HCT116 (cell line): ENCODE results near the gene NETO1. TPM values are rescaled to one million over a fixed set of nuclear protein-coding genes. Genes with fewer than 3 reads are reported as not detected.

Experiments used
- ATAC-seq: fragments of 200-7000 bp; cut with Tn5 transposase; 2 replicates; pipeline ENCODE4 v1.9.1; 2020; ENCODE audit warnings: mild to moderate bottlenecking, moderate library complexity
- BruUV-seq: library from RNA; stranded (reverse); fragments of 400-500 nt; replicated peaks from 2 replicates; lab custom pipeline; 2021; lab: Mats Ljungman, UMichigan
- CTCF ChIA-PET: fragments of 300-600 bp; sonication (Branson Sonifier 250); formaldehyde crosslinking; loops from one replicate; lab custom pipeline; 2021; ENCODE audit warnings: antibody characterized with exemption; lab: Charles Lee
- POLR2A ChIA-PET: fragments of 300-600, 350-600 bp; sonication (Branson Sonifier 250); formaldehyde crosslinking; loops from one replicate; lab custom pipeline; 2021; ENCODE audit warnings: antibody characterized with exemption; lab: Charles Lee
- RAD21 ChIA-PET, 2 experiments: fragments of 300-600 bp; sonication (Branson Sonifier 250); formaldehyde crosslinking; loops; one replicate each; lab custom pipeline; 2023; ENCODE audit warnings: low total read pairs in 2 of 2; ENCODE audit not compliant: uncharacterized antibody in 2 of 2, unreplicated experiment in 2 of 2, low non-redundant PET in 1 of 2; lab: Charles Lee
- DNase-seq: peaks from one replicate; pipeline ENCODE4 v3.0.0-alpha.2; 2010; ENCODE audit warnings: low read depth, low spot score
- H2AFZ ChIP-seq: fragments of 200-600 bp; shearing (Covaris generic), sonication (generic); 2 replicates; pipeline ENCODE4 v1.6.1; 2017; ENCODE audit warnings: low read depth, mixed run types, mixed read lengths, antibody characterized with exemption, low read length; ENCODE audit not compliant: poor library complexity, severe bottlenecking
- H3K27ac ChIP-seq: 2 replicates; pipeline ENCODE4 v1.5.1; 2012; ENCODE audit warnings: low read depth, low read length
- H3K27me3 ChIP-seq: fragments of 200-600 bp; sonication (generic); 2 replicates; pipeline ENCODE4 v1.6.1; 2016; ENCODE audit warnings: mixed run types, low read length, mixed read lengths; ENCODE audit not compliant: insufficient read depth
- H3K36me3 ChIP-seq, 2 experiments: fragments of 200-500 bp in 1 of 2; fragments of 200-600 bp in 1 of 2; sonication (Bioruptor generic) in 1 of 2; sonication (generic) in 1 of 2; 2 replicates each; pipeline versions ENCODE4 v1.5.1 to v1.6.1; 2014 to 2016; ENCODE audit warnings: low read length in 2 of 2, inconsistent platforms in 1 of 2, mixed read lengths in 1 of 2, mixed run types in 1 of 2; ENCODE audit not compliant: insufficient read depth in 2 of 2, control insufficient read depth in 1 of 2
- H3K4me1 ChIP-seq, 2 experiments: fragments of 200-600 bp in 1 of 2; sonication (generic) in 1 of 2; 2 replicates each; pipeline versions ENCODE4 v1.5.1 to v1.6.1; 2012 to 2017; ENCODE audit warnings: low read length in 2 of 2, inconsistent platforms in 1 of 2, mild to moderate bottlenecking in 1 of 2, mixed read lengths in 1 of 2, mixed run types in 1 of 2, moderate library complexity in 1 of 2; ENCODE audit not compliant: insufficient read depth in 2 of 2, control insufficient read depth in 1 of 2
- H3K4me2 ChIP-seq: fragments of 200-600 bp; sonication (generic); 2 replicates; pipeline ENCODE4 v1.6.1; 2017; ENCODE audit warnings: mixed run types, low read length, mixed read lengths
- H3K4me3 ChIP-seq, 2 experiments: fragments of 200-600 bp in 1 of 2; sonication (generic) in 1 of 2; replicated peaks in 1 of 2; 2 replicates each; pipeline ENCODE4 v1.5.1; 2011 to 2016; ENCODE audit warnings: low read length in 2 of 2, control low read depth in 1 of 2, low read depth in 1 of 2, mild to moderate bottlenecking in 1 of 2, mixed read lengths in 1 of 2, mixed run types in 1 of 2
- H3K79me2 ChIP-seq: fragments of 200-600 bp; sonication (generic); 2 replicates; pipeline ENCODE4 v1.6.1; 2017; ENCODE audit warnings: mild to moderate bottlenecking, mixed run types, low read length, moderate library complexity, mixed read lengths; ENCODE audit not compliant: insufficient read depth
- H3K9ac ChIP-seq: fragments of 200-600 bp; sonication (generic); 2 replicates; pipeline ENCODE4 v1.6.1; 2016; ENCODE audit warnings: low read length, mixed read lengths
- H3K9me2 ChIP-seq: fragments of 200-600 bp; sonication (generic), shearing (Covaris generic); 2 replicates; pipeline ENCODE4 v1.6.1; 2017; ENCODE audit warnings: mixed run types, mild to moderate bottlenecking, moderate library complexity; ENCODE audit not compliant: insufficient read depth
- H3K9me3 ChIP-seq, 2 experiments: fragments of 200-500 bp in 1 of 2; fragments of 200-600 bp in 1 of 2; sonication (Bioruptor generic) in 1 of 2; sonication (generic) in 1 of 2; 2 replicates each; pipeline ENCODE4 v1.6.1; 2014 to 2017; ENCODE audit warnings: low read length in 2 of 2, mixed read lengths in 2 of 2, inconsistent platforms in 1 of 2, low read depth in 1 of 2, mild to moderate bottlenecking in 1 of 2, mixed run types in 1 of 2, moderate library complexity in 1 of 2; ENCODE audit not compliant: control insufficient read depth in 1 of 2, insufficient read depth in 1 of 2
- H4K20me1 ChIP-seq: fragments of 200-600 bp; sonication (generic), shearing (Covaris generic); 2 replicates; pipeline ENCODE4 v1.6.1; 2017; ENCODE audit warnings: mixed run types, mild to moderate bottlenecking, moderate library complexity; ENCODE audit not compliant: insufficient read depth
- CBX3 ChIP-seq: IDR thresholded peaks from 2 replicates; pipeline ENCODE4 v1.6.1; 2012; ENCODE audit warnings: low read depth
- CEBPB ChIP-seq: IDR thresholded peaks from 2 replicates; pipeline ENCODE4 v1.6.1; 2012; ENCODE audit warnings: low read depth
- EGR1 ChIP-seq: IDR thresholded peaks from 2 replicates; pipeline ENCODE4 v1.6.1; 2012; ENCODE audit warnings: low read depth
- ELF1 ChIP-seq: IDR thresholded peaks from 2 replicates; pipeline ENCODE4 v1.6.1; 2012; ENCODE audit warnings: low read depth, borderline replicate concordance
- EZH2phosphoT487 ChIP-seq: fragments of 200-600 bp; IDR thresholded peaks from 2 replicates; pipeline ENCODE4 v1.6.1; 2018; ENCODE audit warnings: antibody characterized with exemption, borderline replicate concordance
- MAX ChIP-seq: IDR thresholded peaks from 2 replicates; pipeline ENCODE4 v1.6.1; 2012
- POLR2A ChIP-seq: IDR thresholded peaks from 2 replicates; pipeline ENCODE4 v1.7.0; 2011; ENCODE audit warnings: borderline replicate concordance; ENCODE audit not compliant: insufficient read depth, insufficient read length; ENCODE audit errors: extremely low read depth
- POLR2AphosphoS5 ChIP-seq: IDR thresholded peaks from 2 replicates; pipeline ENCODE4 v1.6.1; 2011; ENCODE audit warnings: mild to moderate bottlenecking, low read depth, low read length, moderate library complexity
- SP1 ChIP-seq: IDR thresholded peaks from 2 replicates; pipeline ENCODE4 v1.6.1; 2012; ENCODE audit warnings: low read depth
- YY1 ChIP-seq: IDR thresholded peaks from 2 replicates; pipeline ENCODE4 v1.6.1; 2011; ENCODE audit warnings: low read length, low read depth, moderate library complexity, mild to moderate bottlenecking; ENCODE audit not compliant: insufficient replicate concordance; ENCODE audit errors: extremely low read depth
- ZNF274 ChIP-seq: fragments of 200-500 bp; sonication (Bioruptor generic); IDR thresholded peaks from 2 replicates; pipeline ENCODE4 v1.6.1; 2014; ENCODE audit warnings: mild to moderate bottlenecking, low read depth, low read length, inconsistent platforms
- intact Hi-C: fragments of 100-400 bp; cut with micrococcal nuclease; formaldehyde crosslinking; loops from 2 replicates; pipeline ENCODE4 v1.10.0; 2022
- total RNA-seq: library from RNA; stranded (reverse); gene quantifications from one replicate; pipeline ENCODE4 v1.2.1, GENCODE V29; 2021; ENCODE audit not compliant: unreplicated experiment
- TF ChIP-seq, protein P1 (sequence below), 3 experiments: fragments of 200-600 bp in 1 of 3; sonication (generic) in 1 of 3; IDR thresholded peaks in 2 of 3; conservative IDR thresholded peaks in 1 of 3; 2 replicates each; pipeline ENCODE4 v1.5.1; 2012 to 2017; ENCODE audit warnings: low read depth in 2 of 3, low read length in 2 of 3, antibody characterized with exemption in 1 of 3, borderline replicate concordance in 1 of 3, control low read depth in 1 of 3, mild to moderate bottlenecking in 1 of 3, mixed read lengths in 1 of 3, mixed run types in 1 of 3, moderate library complexity in 1 of 3; ENCODE audit not compliant: insufficient read depth in 1 of 3

NETO1 gene
- total RNA-seq, 1 experiment from 2014 or later: not detected

DNA sequence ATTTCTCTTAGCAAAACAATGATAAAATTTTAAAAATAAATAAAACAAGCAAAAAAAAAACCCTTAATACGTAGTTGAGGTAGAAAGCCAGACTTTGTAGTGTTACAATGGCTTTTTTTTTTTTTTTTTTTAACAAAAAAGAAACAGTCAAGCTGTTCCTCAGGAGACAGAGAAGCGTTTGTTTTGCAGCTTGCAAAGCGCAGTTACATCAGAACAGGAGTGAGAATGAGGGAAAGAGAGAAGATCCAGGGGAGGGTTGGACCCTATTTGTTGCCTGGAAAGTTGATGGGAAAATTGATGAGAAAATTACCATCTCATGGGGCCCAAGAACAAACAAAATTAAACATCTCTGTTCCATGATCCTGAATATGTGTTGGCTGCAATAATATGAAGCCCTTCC lies 146.5 kb downstream of the NETO1 start:
- POLR2A ChIA-PET: no interaction called here
- H3K36me3 ChIP-seq: no peaks in the 10 kb centered on the region

More for the DNA sequence above, 146.5 kb downstream of the NETO1 start:
- no peaks in the 10 kb centered on the region for H3K79me2 ChIP-seq
- DNase-seq (no peak), ATAC-seq (no peak)
- H3K27ac ChIP-seq: no peak overlapping the region
- H3K9me3 ChIP-seq: peaks cover 0 to 4% of the 10 kb centered on the region in 2 experiments; a peak in 2 of 4 replicates
- H3K4me1 ChIP-seq: no peaks in the 10 kb centered on the region
- no peak overlapping the region for H3K9ac ChIP-seq
- H3K4me3 ChIP-seq: no peak overlapping the region
- H3K9me2 ChIP-seq: no peaks in the 10 kb centered on the region
- ChIA-PET RAD21 (no interaction called here), CTCF (no interaction called here)
- no peaks in the 10 kb centered on the region for H4K20me1 ChIP-seq
- H3K27me3 ChIP-seq: no peaks in the 10 kb centered on the region
- no peak for TF ChIP-seq SP1
- TF ChIP-seq YY1: no peak
- no peak for TF ChIP-seq ELF1
- no peak for TF ChIP-seq EZH2phosphoT487
- TF ChIP-seq POLR2A: no peak
- TF ChIP-seq CEBPB: no peak
- TF ChIP-seq EGR1: no peak
- TF ChIP-seq POLR2AphosphoS5: no peak
- no peak for TF ChIP-seq CBX3
- TF ChIP-seq MAX: no peak
- TF ChIP-seq, protein P1, sequence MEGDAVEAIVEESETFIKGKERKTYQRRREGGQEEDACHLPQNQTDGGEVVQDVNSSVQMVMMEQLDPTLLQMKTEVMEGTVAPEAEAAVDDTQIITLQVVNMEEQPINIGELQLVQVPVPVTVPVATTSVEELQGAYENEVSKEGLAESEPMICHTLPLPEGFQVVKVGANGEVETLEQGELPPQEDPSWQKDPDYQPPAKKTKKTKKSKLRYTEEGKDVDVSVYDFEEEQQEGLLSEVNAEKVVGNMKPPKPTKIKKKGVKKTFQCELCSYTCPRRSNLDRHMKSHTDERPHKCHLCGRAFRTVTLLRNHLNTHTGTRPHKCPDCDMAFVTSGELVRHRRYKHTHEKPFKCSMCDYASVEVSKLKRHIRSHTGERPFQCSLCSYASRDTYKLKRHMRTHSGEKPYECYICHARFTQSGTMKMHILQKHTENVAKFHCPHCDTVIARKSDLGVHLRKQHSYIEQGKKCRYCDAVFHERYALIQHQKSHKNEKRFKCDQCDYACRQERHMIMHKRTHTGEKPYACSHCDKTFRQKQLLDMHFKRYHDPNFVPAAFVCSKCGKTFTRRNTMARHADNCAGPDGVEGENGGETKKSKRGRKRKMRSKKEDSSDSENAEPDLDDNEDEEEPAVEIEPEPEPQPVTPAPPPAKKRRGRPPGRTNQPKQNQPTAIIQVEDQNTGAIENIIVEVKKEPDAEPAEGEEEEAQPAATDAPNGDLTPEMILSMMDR (IDR thresholded peaks at IDR 0.05 in 2 of 3, conservative IDR thresholded peaks at IDR 0.05 in 1 of 3; ENCODE audit: borderline replicate concordance in 1 of 3, insufficient read depth in 1 of 3, low read depth in 2 of 3, low read length in 2 of 3): no peak
- no peak for TF ChIP-seq ZNF274
- H3K4me2 ChIP-seq: no peak overlapping the region
- intact Hi-C loops: no loop called here
- BruUV-seq: no TSS peak
- no peak overlapping the region for H2AFZ ChIP-seq
